ENCODE measurements around the gene HES6.

DNA sequence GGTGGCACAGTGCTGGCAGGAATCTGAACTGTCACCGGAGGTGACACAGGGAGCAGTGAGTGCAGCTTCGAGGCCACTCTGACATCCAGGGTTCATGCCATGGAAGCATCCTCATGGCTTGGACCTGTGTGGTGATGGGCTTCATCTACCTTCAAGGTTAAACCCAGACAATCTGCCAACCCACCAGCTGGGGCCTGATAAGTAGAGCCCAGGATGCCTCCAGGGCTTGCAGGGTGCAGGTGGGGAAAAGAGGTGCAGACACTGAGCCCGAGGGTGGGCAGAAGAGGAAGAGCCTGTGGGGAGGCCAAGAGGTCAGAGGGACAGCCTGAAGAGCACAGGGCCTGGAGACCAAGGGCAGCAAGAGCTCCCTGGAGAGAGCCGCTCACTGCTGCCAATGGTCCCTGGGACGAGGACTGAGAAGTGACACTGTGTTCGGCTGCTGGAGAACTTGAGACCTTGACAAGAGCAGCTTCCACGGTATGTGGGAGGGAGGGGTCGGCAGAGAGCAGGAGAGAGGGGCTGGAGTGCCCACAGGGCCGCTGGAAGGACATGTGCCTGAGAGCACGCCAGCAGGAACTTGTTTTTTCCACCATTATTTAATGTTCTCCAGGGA is 8.1 kb upstream of the HES6 start:
- TF ChIP-seq CTCF (IDR thresholded peaks at IDR 0.05), result no peak
- no peak for TF ChIP-seq POLR2A (IDR thresholded peaks at IDR 0.05)
- TF ChIP-seq EP300 (IDR thresholded peaks at IDR 0.05; ENCODE audit: low read depth), result no peak
